Endothelial cell (in vitro differentiated cells): Measurements from ENCODE around the gene MAJIN. TPM values are rescaled to one million over a fixed set of nuclear protein-coding genes. Genes with fewer than 3 reads are reported as not detected.
A peak's percentile ranks its signal among the peaks of the same experiment; 100 is the strongest.

Experiments
- DNase-seq: peaks from one replicate; pipeline ENCODE4 v3.0.0; 2021; ENCODE audit warnings: low spot score
- H3K27ac Mint-ChIP-seq: one replicate; pipeline ENCODE4 v1.8.0; 2021; ENCODE audit warnings: mixed read lengths, inconsistent platforms; ENCODE audit not compliant: unreplicated experiment
- H3K27me3 Mint-ChIP-seq: one replicate; pipeline ENCODE4 v1.8.0; 2021; ENCODE audit warnings: mild to moderate bottlenecking, moderate library complexity, mixed read lengths, inconsistent platforms; ENCODE audit not compliant: unreplicated experiment
- H3K36me3 Mint-ChIP-seq: one replicate; pipeline ENCODE4 v1.8.0; 2021; ENCODE audit warnings: mild to moderate bottlenecking, low read depth, mixed read lengths, inconsistent platforms; ENCODE audit not compliant: unreplicated experiment
- H3K4me1 Mint-ChIP-seq: one replicate; pipeline ENCODE4 v1.8.0; 2021; ENCODE audit warnings: mild to moderate bottlenecking, mixed read lengths, inconsistent platforms; ENCODE audit not compliant: unreplicated experiment
- H3K4me3 Mint-ChIP-seq: one replicate; pipeline ENCODE4 v1.8.0; 2021; ENCODE audit warnings: mild to moderate bottlenecking, mixed read lengths, inconsistent platforms; ENCODE audit not compliant: unreplicated experiment
- H3K9me3 Mint-ChIP-seq: one replicate; pipeline ENCODE4 v1.8.0; 2021; ENCODE audit warnings: mixed read lengths, inconsistent platforms; ENCODE audit not compliant: unreplicated experiment
- CTCF ChIP-seq: fragments of 200-600 bp; sonication (generic); IDR thresholded peaks from one replicate; pipeline ENCODE4 v1.5.0; 2021; ENCODE audit warnings: antibody characterized with exemption; ENCODE audit not compliant: unreplicated experiment
- total RNA-seq: library from RNA; stranded (reverse); fragmentation: NEBNext Ultra II Directional; extraction: Animal tissue kit (Norgen Biotek cat#: 25700); gene quantifications from one replicate; pipeline ENCODE4 v1.2.1, GENCODE V29; 2021; ENCODE audit not compliant: unreplicated experiment

Gene MAJIN
- total RNA-seq, 1 donor from 2014 or later = not detected

GRCh38 chr11:64947208-64947814 is 24.6 kb downstream of the MAJIN start:
- TF ChIP-seq CTCF = no peak
- Mint-ChIP-seq H3K36me3 (no peaks in the 10 kb centered on the region), H3K27me3 (no peaks in the 10 kb centered on the region), H3K4me1 (no peaks in the 10 kb centered on the region), H3K27ac (no peak overlapping the region), H3K9me3 (no peaks in the 10 kb centered on the region), H3K4me3 (no peak overlapping the region)
- peak; percentile 30 for DNase-seq

- Mint-ChIP-seq H3K4me1 (peaks cover 6% of the 10 kb centered on the region), H3K4me3 (no peak overlapping the region), H3K36me3 (peaks cover 12% of the 10 kb centered on the region), H3K9me3 (no peaks in the 10 kb centered on the region), H3K27ac (no peak overlapping the region), H3K27me3 (peaks cover 6% of the 10 kb centered on the region)
- TF ChIP-seq CTCF = no peak
- DNase-seq = no peak
Measured at GRCh38 chr11:64936539-64936938, 35.4 kb downstream of the MAJIN start.

- no peak within 1 kb of the TSS for H3K27ac Mint-ChIP-seq
- no peaks in the 10 kb centered on the region for H3K9me3 Mint-ChIP-seq
- peaks cover 20% of the 10 kb centered on the region for H3K36me3 Mint-ChIP-seq
- peak; percentile 20 for DNase-seq
- no peak for TF ChIP-seq CTCF
- H3K4me3 Mint-ChIP-seq = peak within 1 kb of the TSS; percentile 42
- H3K27me3 Mint-ChIP-seq = peaks cover 6% of the 10 kb centered on the region
- peaks cover 6% of the 10 kb centered on the region for H3K4me1 Mint-ChIP-seq
Measured at GRCh38 chr11:64935359-64936081, 36.4 kb downstream of the MAJIN start, which contains the start of gene GPHA2. Gene GPHA2 (minus strand): TSS chr11:64935893. CDS start chr11:64935460, 433 bp downstream.

- Mint-ChIP-seq H3K27ac (no peak overlapping the region), H3K4me1 (peaks cover 6% of the 10 kb centered on the region), H3K27me3 (peaks cover 8% of the 10 kb centered on the region), H3K36me3 (peaks cover 23% of the 10 kb centered on the region), H3K4me3 (no peak overlapping the region), H3K9me3 (no peaks in the 10 kb centered on the region)
- TF ChIP-seq CTCF = no peak
- no peak for DNase-seq
Measured at GRCh38 chr11:64934682-64935358, 37.1 kb downstream of the MAJIN start.
